Smooth muscle cell (in vitro differentiated cells): ENCODE data around the gene HSPB8. TPM values are rescaled to one million over a fixed set of nuclear protein-coding genes. Genes with fewer than 3 reads are reported as not detected.
A peak's percentile ranks its signal among the peaks of the same experiment; 100 is the strongest.

Experiments
- DNase-seq: peaks from one replicate; lab custom pipeline; 2025; ENCODE audit not compliant: unreplicated experiment; lab: John Stamatoyannopoulos, UW
- H2AFZ ChIP-seq: fragments of 200-600 bp; sonication (generic); 2 replicates; pipeline ENCODE4 v1.6.0; 2016; ENCODE audit warnings: antibody characterized with exemption, low read depth, mild to moderate bottlenecking
- H3F3A ChIP-seq: fragments of 200-600 bp; sonication (generic); 2 replicates; pipeline ENCODE4 v1.6.0; 2017; ENCODE audit warnings: antibody characterized with exemption, low read depth
- H3K27ac ChIP-seq: fragments of 200-600 bp; sonication (generic); 2 replicates; pipeline ENCODE4 v1.5.1; 2016; ENCODE audit warnings: low read depth, mild to moderate bottlenecking
- H3K27me3 ChIP-seq: fragments of 200-600 bp; sonication (generic); 2 replicates; pipeline ENCODE4 v1.6.1; 2016; ENCODE audit warnings: low read depth, mild to moderate bottlenecking
- H3K36me3 ChIP-seq: fragments of 200-600 bp; sonication (generic); 2 replicates; pipeline ENCODE4 v1.5.1; 2016; ENCODE audit warnings: low read depth
- H3K4me1 ChIP-seq: fragments of 200-600 bp; sonication (generic); 2 replicates; pipeline ENCODE4 v1.5.1; 2016; ENCODE audit warnings: low read depth
- H3K4me2 ChIP-seq: fragments of 200-600 bp; sonication (generic); 2 replicates; pipeline ENCODE4 v1.6.0; 2016; ENCODE audit warnings: mild to moderate bottlenecking
- H3K4me3 ChIP-seq: fragments of 200-600 bp; sonication (generic); 2 replicates; pipeline ENCODE4 v1.5.1; 2016; ENCODE audit warnings: mild to moderate bottlenecking
- H3K79me2 ChIP-seq: fragments of 200-600 bp; sonication (generic); 2 replicates; pipeline ENCODE4 v1.6.0; 2016; ENCODE audit warnings: low read depth, mild to moderate bottlenecking
- H3K9ac ChIP-seq: fragments of 200-600 bp; sonication (generic); 2 replicates; pipeline ENCODE4 v1.6.0; 2016; ENCODE audit warnings: low read depth
- H3K9me3 ChIP-seq: fragments of 200-600 bp; sonication (generic); replicated peaks from 2 replicates; pipeline ENCODE4 v1.5.1; 2016; ENCODE audit warnings: low read depth
- H4K20me1 ChIP-seq: fragments of 200-600 bp; sonication (generic); 2 replicates; pipeline ENCODE4 v1.6.0; 2016; ENCODE audit warnings: low read depth
- CTCF ChIP-seq: fragments of 200-600 bp; sonication (generic); IDR thresholded peaks from 2 replicates; pipeline ENCODE4 v1.5.1; 2017; ENCODE audit warnings: borderline replicate concordance, mild to moderate bottlenecking, antibody characterized with exemption; ENCODE audit not compliant: insufficient read depth, poor library complexity, severe bottlenecking
- WGBS: methylation state at CpG from one replicate; pipeline ENCODE4 v1.1.7; 2016; ENCODE audit warnings: low lambda C conversion rate; 5-methylcytosine and 5-hydroxymethylcytosine counted together
- polyA plus RNA-seq: library from polyadenylated mRNA; unstranded; fragments of >200 nt; fragmentation: Nextera tagmentation; extraction: Ambion mirVana; gene quantifications from 2 replicates; pipeline ENCODE4 v1.2.1, GENCODE V29; 2016
- total RNA-seq: library from RNA; depleted of rRNA; stranded (reverse); fragments of >200 nt; gene quantifications from 2 replicates; pipeline ENCODE4 v1.2.3, GENCODE V29; 2014

The HSPB8 gene
- total RNA-seq (73.8 and 103 TPM in 2 replicates), polyA plus RNA-seq (38.4 and 78.8 TPM in 2 replicates)

GRCh38 chr12:119178544-119179334 lies at the start of gene HSPB8:
HSPB8 (plus strand) TSS chr12:119178931; CDS start chr12:119179313, 382 bp downstream.
- H3K4me2 ChIP-seq: peak within 1 kb of the TSS; percentile 88
- peak within 1 kb of the TSS; percentile 95 for H3K27ac ChIP-seq
- peaks cover 25% of the 10 kb centered on the region for H3F3A ChIP-seq
- H4K20me1 ChIP-seq: peaks cover 31% of the 10 kb centered on the region
- H3K36me3 ChIP-seq: no peaks in the 10 kb centered on the region
- WGBS: 7% methylated on average over 33 of the region's 33 CpGs
- no peak within 1 kb of the TSS for H2AFZ ChIP-seq
- H3K9ac ChIP-seq: peak within 1 kb of the TSS; percentile 93
- H3K27me3 ChIP-seq: no peaks in the 10 kb centered on the region
- H3K4me3 ChIP-seq: peak within 1 kb of the TSS; percentile 53
- TF ChIP-seq CTCF: no peak
- no peaks in the 10 kb centered on the region for H3K9me3 ChIP-seq
- peak; percentile 67 for DNase-seq
- peaks cover 21% of the 10 kb centered on the region for H3K79me2 ChIP-seq
- peaks cover 15% of the 10 kb centered on the region for H3K4me1 ChIP-seq

GRCh38 chr12:119129827-119130434 lies 48.8 kb upstream of the HSPB8 start:
- no peak for TF ChIP-seq CTCF
- Histone ChIP-seq H3K27ac (no peak overlapping the region), H3F3A (no peaks in the 10 kb centered on the region), H3K36me3 (no peaks in the 10 kb centered on the region), H3K4me2 (no peak overlapping the region), H3K4me3 (no peak overlapping the region), H3K9ac (no peak overlapping the region), H3K4me1 (no peaks in the 10 kb centered on the region), H3K79me2 (no peaks in the 10 kb centered on the region), H3K27me3 (no peaks in the 10 kb centered on the region), H2AFZ (no peak overlapping the region), H3K9me3 (peaks cover 5% of the 10 kb centered on the region), H4K20me1 (no peaks in the 10 kb centered on the region)
- no peak for DNase-seq
- WGBS: 83% methylated on average over 3 of the region's 3 CpGs

- Histone ChIP-seq H3K27me3 (no peaks in the 10 kb centered on the region), H3K36me3 (no peaks in the 10 kb centered on the region), H3K4me1 (no peaks in the 10 kb centered on the region), H3K4me3 (no peak overlapping the region), H2AFZ (no peak overlapping the region), H3K4me2 (no peak overlapping the region), H3K27ac (no peak overlapping the region), H3F3A (no peaks in the 10 kb centered on the region), H3K9me3 (peaks cover 5% of the 10 kb centered on the region), H4K20me1 (no peaks in the 10 kb centered on the region), H3K9ac (no peak overlapping the region), H3K79me2 (no peaks in the 10 kb centered on the region)
- no peak for DNase-seq
- WGBS: 96% methylated on average over 10 of the region's 10 CpGs
- no peak for TF ChIP-seq CTCF
Measured at GRCh38 chr12:119130523-119130922, 48.2 kb upstream of the HSPB8 start.
